HepG2 (cell line): ENCODE results near the gene SCYGR5. TPM values are rescaled to one million over a fixed set of nuclear protein-coding genes. Genes with fewer than 3 reads are reported as not detected.

Experiments
- ATM ChIP-seq: fragments of 450-650 bp; IDR thresholded peaks from 2 replicates; pipeline ENCODE4 v1.7.1; 2017; ENCODE audit warnings: mild to moderate bottlenecking, borderline replicate concordance
- BRF2 ChIP-seq: sonication (generic); formaldehyde crosslinking; IDR thresholded peaks from 2 replicates; pipeline ENCODE4 v1.8.1; 2022; ENCODE audit warnings: mild to moderate bottlenecking, missing genetic modification reagents
- HHEX ChIP-seq: IDR thresholded peaks from 2 replicates; pipeline ENCODE4 v1.6.1; 2016; ENCODE audit warnings: control low read depth
- HIC2 ChIP-seq: sonication (generic); formaldehyde crosslinking; IDR thresholded peaks from 2 replicates; pipeline ENCODE4 v1.9.0; 2022; ENCODE audit warnings: low read depth, missing genetic modification reagents
- HMG20A ChIP-seq: IDR thresholded peaks from 2 replicates; pipeline ENCODE4 v1.6.1; 2016; ENCODE audit warnings: borderline replicate concordance
- HOXD1 ChIP-seq: sonication (generic); formaldehyde crosslinking; IDR thresholded peaks from 2 replicates; pipeline ENCODE4 v1.5.0; 2020; ENCODE audit warnings: missing genetic modification reagents
- ISL2 ChIP-seq: sonication (generic); formaldehyde crosslinking; IDR thresholded peaks from 2 replicates; pipeline ENCODE4 v1.5.0; 2020; ENCODE audit warnings: missing genetic modification reagents
- KAT2B ChIP-seq: fragments of 150-350 bp; IDR thresholded peaks from 2 replicates; pipeline ENCODE4 v1.6.1; 2014; ENCODE audit warnings: low read depth, low read length, borderline replicate concordance
- MED1 ChIP-seq: sonication (generic); formaldehyde crosslinking; IDR thresholded peaks from 2 replicates; pipeline ENCODE4 v1.4.0; 2020; ENCODE audit warnings: missing genetic modification reagents
- MIER2 ChIP-seq: IDR thresholded peaks from 2 replicates; pipeline ENCODE4 v1.6.1; 2016; ENCODE audit warnings: missing biosample characterization, missing genetic modification reagents
- NCOR1 ChIP-seq: fragments of 200-600 bp; sonication (generic); IDR thresholded peaks from 2 replicates; pipeline ENCODE4 v1.7.0; 2017; ENCODE audit warnings: antibody characterized with exemption, low read length, borderline replicate concordance
- PRDM10 ChIP-seq: sonication (generic); formaldehyde crosslinking; IDR thresholded peaks from 2 replicates; pipeline ENCODE4 v1.4.0; 2020; ENCODE audit warnings: low read depth, missing genetic modification reagents
- SNAPC5 ChIP-seq: sonication (generic); formaldehyde crosslinking; IDR thresholded peaks from 2 replicates; pipeline ENCODE4 v1.8.1; 2023; ENCODE audit warnings: mild to moderate bottlenecking, missing genetic modification reagents, borderline replicate concordance
- TBX2 ChIP-seq: sonication (generic); formaldehyde crosslinking; IDR thresholded peaks from 2 replicates; pipeline ENCODE4 v1.5.0; 2020; ENCODE audit warnings: missing genetic modification reagents, mild to moderate bottlenecking, borderline replicate concordance
- ZGPAT ChIP-seq: IDR thresholded peaks from 2 replicates; pipeline ENCODE4 v1.6.1; 2016; ENCODE audit warnings: mild to moderate bottlenecking
- ZNF205 ChIP-seq: IDR thresholded peaks from 2 replicates; pipeline ENCODE4 v1.6.1; 2018; ENCODE audit warnings: missing biosample characterization, missing genetic modification reagents
- ZNF281 ChIP-seq: sonication (generic); formaldehyde crosslinking; IDR thresholded peaks from 2 replicates; pipeline ENCODE4 v1.4.0; 2020; ENCODE audit warnings: missing genetic modification reagents, borderline replicate concordance
- ZNF333 ChIP-seq: sonication (generic); formaldehyde crosslinking; IDR thresholded peaks from 2 replicates; pipeline ENCODE4 v1.4.0; 2020; ENCODE audit warnings: mild to moderate bottlenecking, missing genetic modification reagents, borderline replicate concordance
- polyA plus RNA-seq, 8 experiments: library from polyadenylated mRNA; depleted of rRNA in 3 of 8; stranded (reverse) in 7 of 8; unstranded in 1 of 8; fragments of >200 nt; fragmentation: Illumina TruSeq in 4 of 8; extraction: Trizol in 4 of 8; gene quantifications; 2 replicates each; pipeline versions ENCODE4 v1.2.1 to v1.2.3, GENCODE V29; 2011 to 2016; ENCODE audit warnings: low read depth in 4 of 8, missing spikeins in 1 of 8, mixed read lengths in 1 of 8; ENCODE audit not compliant: insufficient read depth in 1 of 8
- total RNA-seq, 5 experiments: library from RNA; depleted of rRNA; stranded (reverse); fragments of >200 nt; fragmentation: Illumina TruSeq; extraction: Trizol; gene quantifications; 2 replicates each; pipeline ENCODE4 v1.2.3, GENCODE V29; 2016; ENCODE audit warnings: low read depth in 1 of 5

SCYGR5 gene
- total and polyA plus RNA-seq, 2 of the 13 experiments (the other 11 are each of a cell fraction or from before 2014, with no cell fraction given): not detected

- TF ChIP-seq ZNF281 (CRISPR knock-in tag) (peak; percentile 57; the same call in 1 of the 2 replicates), KAT2B (no peak), ZNF333 (no peak), NCOR1 (peak; percentile 97), ATM (no peak), HIC2 (CRISPR knock-in tag) (peak; percentile 57; the same call in 1 of the 2 replicates), HHEX (peak; percentile 85), ISL2 (CRISPR knock-in tag) (peak; percentile 87), ZGPAT (peak; percentile 89), SNAPC5 (no peak), MED1 (CRISPR knock-in tag) (peak; percentile 83), BRF2 (CRISPR knock-in tag) (peak; percentile 78; the same call in 1 of the 2 replicates), HOXD1 (CRISPR knock-in tag) (no peak), ZNF205 (CRISPR knock-in tag) (peak; percentile 73; the same call in 1 of the 2 replicates), PRDM10 (CRISPR knock-in tag) (peak; percentile 55), HMG20A (CRISPR knock-in tag) (peak; percentile 82), TBX2 (peak; percentile 96; the same call in 1 of the 2 replicates), MIER2 (CRISPR knock-in tag) (0 out of 2 replicates have a peak, but pooled peaks have one; percentile 29)
These were observed 22.5 kb upstream of the SCYGR5 start (continued) for GRCh38 chr2:227643990-227644551.
